GM18526 (cell line): ENCODE results near the gene PWP1.

Source experiments
- POLR2A ChIP-seq: IDR thresholded peaks from 3 replicates; pipeline ENCODE4 v1.6.1; 2011; ENCODE audit not compliant: insufficient read length; ENCODE audit errors: extremely low read depth

Gene PWP1

GRCh38 chr12:107685360-107686248, at the start of gene PWP1:
Gene PWP1, plus strand, starts transcription at chr12:107685799. Its CDS starts 101 bp downstream, at chr12:107685900.
- TF ChIP-seq POLR2A: peak; percentile 90

- no peak for TF ChIP-seq POLR2A
Measured at GRCh38 chr12:107641154-107641553, 44.4 kb upstream of the PWP1 start.

GRCh38 chr12:107642240-107642639, 43.4 kb upstream of the PWP1 start:
- TF ChIP-seq POLR2A: no peak

- TF ChIP-seq POLR2A: no peak
Measured at GRCh38 chr12:107645630-107646333, 39.8 kb upstream of the PWP1 start.

GRCh38 chr12:107646436-107646835, 39.2 kb upstream of the PWP1 start:
- no peak for TF ChIP-seq POLR2A

- TF ChIP-seq POLR2A: no peak
Measured at GRCh38 chr12:107649661-107650061, 35.9 kb upstream of the PWP1 start.

GRCh38 chr12:107650977-107651376, 34.6 kb upstream of the PWP1 start:
- TF ChIP-seq POLR2A: no peak

GRCh38 chr12:107651571-107652449, 33.8 kb upstream of the PWP1 start:
- no peak for TF ChIP-seq POLR2A

GRCh38 chr12:107653519-107653918, 32.1 kb upstream of the PWP1 start:
- TF ChIP-seq POLR2A: no peak

GRCh38 chr12:107654873-107655272, 30.7 kb upstream of the PWP1 start:
- TF ChIP-seq POLR2A: no peak

GRCh38 chr12:107655281-107656065, 30.1 kb upstream of the PWP1 start:
- no peak for TF ChIP-seq POLR2A

GRCh38 chr12:107656302-107656701, 29.3 kb upstream of the PWP1 start:
- TF ChIP-seq POLR2A: no peak

- no peak for TF ChIP-seq POLR2A
Measured at GRCh38 chr12:107657133-107657532, 28.5 kb upstream of the PWP1 start.

- TF ChIP-seq POLR2A: no peak
Measured at GRCh38 chr12:107657621-107658020, 28.0 kb upstream of the PWP1 start.
